AG04449 (cell line): Measurements from ENCODE around the gene ACOX1.

Experiments
- CTCF ChIA-PET: fragments of 350-600 bp; formaldehyde crosslinking; extraction: SDS; loops from one replicate; lab custom pipeline; 2021; ENCODE audit warnings: antibody characterized with exemption; lab: Yijun Ruan, JAX
- POLR2A ChIA-PET: fragments of 400-600, 350-600 bp; formaldehyde crosslinking; extraction: SDS; loops from one replicate; lab custom pipeline; 2020; ENCODE audit warnings: antibody characterized with exemption, inconsistent platforms; lab: Yijun Ruan, JAX
- DNase-seq: peaks from one replicate; pipeline ENCODE4 v3.0.0-alpha.2; 2010; ENCODE audit warnings: low read depth, low spot score
- H3K4me3 ChIP-seq: 2 replicates; pipeline ENCODE4 v1.5.1; 2011; ENCODE audit warnings: low read depth, mild to moderate bottlenecking, control low read depth, low read length
- TF ChIP-seq, protein P1 (sequence below): IDR thresholded peaks from one replicate; pipeline ENCODE4 v1.5.1; 2011; ENCODE audit warnings: mild to moderate bottlenecking, moderate library complexity, low read length, control low read depth, inconsistent platforms; ENCODE audit not compliant: insufficient read depth; ENCODE audit errors: missing control alignments

The ACOX1 gene

DNA sequence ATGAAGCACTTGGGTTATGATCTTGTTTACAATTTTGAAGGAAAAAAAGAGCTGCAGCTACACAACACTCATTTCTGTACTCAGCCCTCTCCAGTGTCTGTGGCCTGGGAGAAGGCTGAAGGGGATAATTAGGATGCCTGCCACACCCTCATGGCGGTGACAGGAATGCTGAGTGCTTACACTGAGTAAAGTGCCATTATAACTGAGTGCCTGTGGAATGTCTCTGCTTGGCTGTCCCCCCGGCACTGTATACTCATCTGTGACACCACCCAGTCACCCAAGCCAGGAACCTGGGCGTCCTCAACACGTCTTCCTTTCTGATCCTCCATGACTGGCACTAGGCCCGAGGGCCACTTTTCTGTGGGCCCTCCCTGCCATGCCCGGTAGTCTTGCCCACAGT, 70.8 kb downstream of the ACOX1 start:
- TF ChIP-seq, protein P1, sequence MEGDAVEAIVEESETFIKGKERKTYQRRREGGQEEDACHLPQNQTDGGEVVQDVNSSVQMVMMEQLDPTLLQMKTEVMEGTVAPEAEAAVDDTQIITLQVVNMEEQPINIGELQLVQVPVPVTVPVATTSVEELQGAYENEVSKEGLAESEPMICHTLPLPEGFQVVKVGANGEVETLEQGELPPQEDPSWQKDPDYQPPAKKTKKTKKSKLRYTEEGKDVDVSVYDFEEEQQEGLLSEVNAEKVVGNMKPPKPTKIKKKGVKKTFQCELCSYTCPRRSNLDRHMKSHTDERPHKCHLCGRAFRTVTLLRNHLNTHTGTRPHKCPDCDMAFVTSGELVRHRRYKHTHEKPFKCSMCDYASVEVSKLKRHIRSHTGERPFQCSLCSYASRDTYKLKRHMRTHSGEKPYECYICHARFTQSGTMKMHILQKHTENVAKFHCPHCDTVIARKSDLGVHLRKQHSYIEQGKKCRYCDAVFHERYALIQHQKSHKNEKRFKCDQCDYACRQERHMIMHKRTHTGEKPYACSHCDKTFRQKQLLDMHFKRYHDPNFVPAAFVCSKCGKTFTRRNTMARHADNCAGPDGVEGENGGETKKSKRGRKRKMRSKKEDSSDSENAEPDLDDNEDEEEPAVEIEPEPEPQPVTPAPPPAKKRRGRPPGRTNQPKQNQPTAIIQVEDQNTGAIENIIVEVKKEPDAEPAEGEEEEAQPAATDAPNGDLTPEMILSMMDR = no peak
- POLR2A ChIA-PET = no interaction called here
- no peak overlapping the region for H3K4me3 ChIP-seq
- CTCF ChIA-PET = interaction anchor here (0.9 to 10.7 kb wide), 5 partner anchors 12 to 135 kb away, joined by 3 to 276 read pairs (median 5); partner anchors contain the start of genes CDK3 and TRIM65
- DNase-seq = no peak

DNA sequence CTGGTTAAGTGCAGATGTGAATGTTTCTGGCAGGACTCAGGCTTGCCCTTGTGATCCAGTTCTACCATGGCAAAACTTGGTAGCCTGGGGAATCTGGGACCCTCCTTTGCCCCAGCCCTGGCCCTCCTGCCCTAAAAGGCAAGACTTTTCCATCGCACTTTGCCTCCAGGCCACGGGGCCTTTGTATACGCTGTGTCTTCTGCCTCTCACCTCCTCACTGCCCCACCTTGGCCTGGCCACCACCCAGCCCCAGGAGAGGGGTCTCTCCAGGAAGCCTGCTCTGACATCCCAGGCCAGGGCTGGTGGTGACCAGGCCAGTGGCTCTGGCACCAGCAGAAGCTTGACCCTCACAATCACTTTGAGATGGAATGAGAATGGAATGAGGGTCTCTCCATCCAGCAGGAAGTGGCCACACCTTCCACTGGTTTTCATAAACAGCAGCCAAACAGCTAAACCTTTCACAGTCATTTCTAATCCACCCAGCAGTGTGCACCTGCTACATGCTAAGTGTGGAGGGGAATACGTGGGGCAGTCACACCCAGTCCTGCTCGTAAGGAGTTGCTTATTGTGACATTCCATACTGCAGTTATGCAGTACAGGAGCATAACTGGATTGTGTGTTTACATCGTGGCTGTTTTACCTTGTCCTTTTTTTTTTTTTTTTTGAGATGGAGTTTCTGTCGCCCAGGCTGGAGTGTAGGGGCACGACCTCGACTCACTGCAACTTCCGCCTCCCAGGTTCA, 72.7 kb downstream of the ACOX1 start:
- no peak overlapping the region for H3K4me3 ChIP-seq
- CTCF ChIA-PET = interaction anchor here (0.6 to 10.7 kb wide), 15 partner anchors 11 to 277 kb away, joined by 3 to 276 read pairs (median 5); partner anchors contain the start of genes CDK3, FBF1, GALK1 and TRIM65
- POLR2A ChIA-PET = interaction anchor here (1.6 kb wide), 1 partner anchor 29 kb away, joined by 3 read pairs; no protein-coding TSS in a partner anchor
- no peak for DNase-seq
- TF ChIP-seq, protein P1 = no peak

DNA sequence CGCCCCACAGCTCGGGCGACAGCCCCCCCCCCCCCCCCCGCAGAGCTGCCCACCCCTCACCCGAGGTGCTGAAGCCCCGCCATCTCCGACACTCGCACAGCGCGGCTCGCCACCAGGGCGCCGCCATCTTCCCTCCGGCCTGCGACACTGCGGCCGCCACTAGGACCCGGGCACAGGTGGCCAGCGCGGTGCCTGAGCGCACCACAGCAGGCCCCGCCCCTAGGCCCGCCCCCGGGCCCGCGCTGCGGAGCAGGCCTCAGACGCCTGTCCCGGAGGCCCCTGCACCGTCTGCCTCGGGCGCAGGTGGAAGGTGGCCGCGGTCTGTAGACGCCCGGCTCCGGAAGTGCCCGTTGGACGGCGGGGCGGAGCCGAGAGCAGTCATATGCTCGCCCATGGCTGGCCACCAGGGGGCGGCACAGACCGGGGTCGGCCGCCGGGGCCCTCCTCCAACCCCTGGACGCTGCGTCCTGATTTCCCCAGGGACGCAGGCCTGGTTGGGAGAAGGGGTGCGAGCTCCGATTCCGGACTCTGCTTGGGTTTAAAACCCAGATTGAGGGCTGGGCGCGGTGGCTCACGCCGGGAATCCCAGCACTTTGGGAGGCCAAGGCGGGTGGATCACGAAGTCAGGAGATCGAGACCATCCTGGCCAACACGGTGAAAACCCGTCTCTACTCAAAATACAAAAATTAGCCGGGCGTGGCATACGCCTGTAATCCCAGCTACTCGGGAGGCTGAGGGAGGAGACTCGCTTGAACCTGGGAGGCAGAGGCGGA, 74.0 kb downstream of the ACOX1 start, which contains the start of gene MRPL38:
TSS of gene MRPL38 (minus strand) at position 136 of the 773 bp plus-strand sequence. CDS start at position 127, 9 bp downstream.
- ChIA-PET POLR2A (interaction anchor here (0.6 to 1.6 kb wide), 5 partner anchors 10 to 125 kb away, joined by 3 to 6 read pairs (median 3); partner anchors contain the start of gene FBF1), CTCF (interaction anchor here (0.6 to 10.7 kb wide), 36 partner anchors 9 to 479 kb away, joined by 3 to 276 read pairs (median 4); partner anchors contain the start of genes CDK3, FBF1, GALK1 and SPHK1)

DNA sequence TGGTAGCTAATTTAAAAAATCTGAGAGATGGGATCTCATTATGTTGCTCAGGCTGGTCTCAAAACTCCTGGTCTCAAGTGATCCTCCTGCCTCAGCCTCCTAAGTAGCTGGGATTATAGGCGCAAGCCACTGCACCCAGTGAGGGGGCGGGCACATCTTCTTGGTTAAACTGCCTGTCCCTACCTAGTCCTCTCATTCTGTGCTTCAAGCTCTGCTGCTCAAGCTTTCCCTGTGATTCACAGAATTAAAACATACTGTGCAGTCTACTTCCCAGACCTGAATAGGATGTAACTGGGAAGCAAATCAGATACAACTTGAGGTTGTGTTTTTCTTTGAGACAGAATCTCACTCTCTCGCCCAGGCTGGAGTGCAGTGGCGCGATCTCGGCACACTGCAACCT, 76.6 kb downstream of the ACOX1 start:
- ChIA-PET POLR2A (no interaction called here), CTCF (interaction anchor here (0.9 to 10.7 kb wide), 3 partner anchors 14 to 104 kb away, joined by 3 to 276 read pairs (median 3); partner anchors contain the start of gene CDK3)
- no peak for DNase-seq
- no peak overlapping the region for H3K4me3 ChIP-seq
- TF ChIP-seq, protein P1 = no peak

More for the DNA sequence above, 74.0 kb downstream of the ACOX1 start, which contains the start of gene MRPL38:
- TF ChIP-seq, protein P1 = peak; percentile 95
- peak within 1 kb of the TSS; percentile 75 for H3K4me3 ChIP-seq
- peak; percentile 40 for DNase-seq

DNA sequence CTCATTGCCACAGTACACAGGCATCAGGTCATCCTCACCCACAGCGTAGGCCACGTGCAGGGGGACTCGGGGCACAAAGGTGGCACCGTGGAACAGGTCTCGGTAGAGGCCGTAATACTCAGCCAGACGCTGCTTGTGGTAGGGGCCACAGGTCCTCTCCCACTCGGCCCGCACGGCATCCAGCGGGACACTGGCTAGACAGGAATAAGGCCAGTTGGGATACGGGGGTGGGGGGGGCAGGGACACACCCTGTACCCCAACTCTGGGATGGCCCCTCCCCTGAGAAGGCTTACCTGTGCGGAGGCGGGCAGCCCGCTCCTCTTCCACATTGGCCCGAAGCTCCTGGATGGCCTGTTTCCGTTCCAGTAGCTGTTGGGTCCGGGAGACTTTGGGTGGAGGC, 77.2 kb downstream of the ACOX1 start:
- no peak overlapping the region for H3K4me3 ChIP-seq
- CTCF ChIA-PET = interaction anchor here (10.7 kb wide), 1 partner anchor 105 kb away, joined by 276 read pairs; the partner anchor contains the start of gene CDK3
- POLR2A ChIA-PET = no interaction called here
- DNase-seq = no peak
- TF ChIP-seq, protein P1 = no peak
